HFF-Myc (cell line): ENCODE results near the gene EFNB3.

ENCODE experiments used
- DNase-seq: peaks from one replicate; pipeline ENCODE4 v3.0.0-alpha.2; 2011; ENCODE audit warnings: low read depth; ENCODE audit errors: extremely low read depth
- H3K4me3 ChIP-seq: replicated peaks from 2 replicates; pipeline ENCODE4 v1.5.1; 2011; ENCODE audit warnings: low read depth, mild to moderate bottlenecking, control low read depth, low read length
- CTCF ChIP-seq: IDR thresholded peaks from 2 replicates; pipeline ENCODE4 v1.5.1; 2012; ENCODE audit warnings: mild to moderate bottlenecking, low read depth, low read length, control low read depth; ENCODE audit errors: missing control alignments

Gene EFNB3

GRCh38 chr17:7750321-7750821, 45.4 kb downstream of the EFNB3 start:
- no peak for TF ChIP-seq CTCF
- no peak overlapping the region for H3K4me3 ChIP-seq
- peak; percentile 52 for DNase-seq

GRCh38 chr17:7754656-7755055, 49.7 kb downstream of the EFNB3 start:
- no peak for DNase-seq
- no peak overlapping the region for H3K4me3 ChIP-seq
- TF ChIP-seq CTCF = no peak

- H3K4me3 ChIP-seq = no peak overlapping the region
- DNase-seq = no peak
- TF ChIP-seq CTCF = no peak
Observed at GRCh38 chr17:7755095-7755890, 50.3 kb downstream of the EFNB3 start.

- TF ChIP-seq CTCF = no peak
- no peak overlapping the region for H3K4me3 ChIP-seq
- DNase-seq = no peak
Observed at GRCh38 chr17:7756968-7757367, 52.0 kb downstream of the EFNB3 start.
